ENCODE data around the gene LMCD1. TPM values are rescaled to one million over a fixed set of nuclear protein-coding genes. Genes with fewer than 3 reads are reported as not detected.

Gene LMCD1
- total and polyA plus RNA-seq, 2 of the 8 experiments (the other 6 are each of a cell fraction or from before 2014, with no cell fraction given), result 12.3 to 26.5 TPM

DNA sequence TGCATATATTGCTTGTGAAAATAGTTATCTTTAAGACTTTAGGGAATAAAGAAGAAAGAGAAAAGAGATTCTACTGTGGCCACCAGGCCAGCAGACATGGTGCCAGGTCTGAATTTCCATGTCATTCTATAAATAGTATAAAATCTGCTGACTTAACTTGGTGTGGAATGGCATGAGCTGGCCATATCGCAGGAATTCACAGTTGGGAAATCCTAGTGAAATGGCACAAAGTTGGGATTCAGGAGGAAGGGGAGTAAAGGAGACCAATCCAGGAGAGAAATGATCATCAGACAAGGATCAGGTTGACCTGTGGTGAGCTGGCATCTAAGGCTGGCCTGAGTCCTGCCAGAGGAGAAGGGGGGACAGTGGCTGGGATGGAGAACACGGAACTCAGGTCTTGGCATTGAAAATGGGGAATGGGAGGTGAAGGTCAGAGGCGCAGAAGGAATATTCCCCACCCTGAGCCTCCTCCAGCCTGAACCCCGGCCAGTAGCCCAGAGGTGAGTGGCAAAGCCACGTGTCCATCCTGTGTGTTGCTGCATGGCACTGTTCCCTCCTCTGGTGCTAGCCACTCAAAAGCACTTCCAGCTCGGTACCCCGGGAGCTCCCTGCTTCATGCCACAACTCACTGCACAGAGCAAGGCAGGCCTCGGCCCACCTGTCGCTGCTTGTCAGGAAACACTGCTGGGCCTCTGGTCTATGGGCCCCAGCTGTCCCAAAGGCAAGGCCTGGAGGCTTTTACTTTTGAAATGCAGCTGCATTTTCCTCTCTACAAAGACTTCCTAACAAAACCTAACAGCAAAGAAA lies 91.6 kb downstream of the LMCD1 start:
- no peaks in the 10 kb centered on the region for H3K79me1 ChIP-seq (ENCODE audit: low read depth, low read length)
- H3K18ac ChIP-seq (ENCODE audit: extremely low read depth, low read length), result no peak overlapping the region
- no peak overlapping the region for H2BK20ac ChIP-seq (ENCODE audit: low read length)
- no peak overlapping the region for H3K14ac ChIP-seq (ENCODE audit: insufficient read length)
- no peak overlapping the region for H4K5ac ChIP-seq (ENCODE audit: insufficient read length, low read depth, low read length)
- no peaks in the 10 kb centered on the region for H3K27me3 ChIP-seq (replicated peaks in 1 of 4; ENCODE audit: control insufficient read depth in 3 of 4, extremely low read depth in 1 of 4, insufficient read depth in 3 of 4, low read length in 3 of 4)
- no peaks in the 10 kb centered on the region for H3K23me2 ChIP-seq (ENCODE audit: low read depth, low read length)
- peak in 1 of 2 experiments; percentile 44 for DNase-seq (ENCODE audit: low read depth in 1 of 2, low spot score in 2 of 2)
- H2BK5ac ChIP-seq (ENCODE audit: low read depth, low read length), result no peak overlapping the region
- no peaks in the 10 kb centered on the region for H3K9me3 ChIP-seq (ENCODE audit: insufficient read depth in 2 of 2, low read depth in 1 of 2, low read length in 1 of 2)
- no peak overlapping the region for H3K56ac ChIP-seq (replicated peaks; ENCODE audit: insufficient read length, low read depth, low read length)
- H4K20me1 ChIP-seq (replicated peaks in 1 of 2; ENCODE audit: control insufficient read depth in 1 of 2, insufficient read depth in 2 of 2, low read length in 2 of 2), result peaks cover 0 to 1% of the 10 kb centered on the region in 2 experiments
- H3K27ac ChIP-seq (ENCODE audit: low read depth, low read length), result no peak overlapping the region
- no peak overlapping the region for H4K91ac ChIP-seq (replicated peaks; ENCODE audit: insufficient read length, low read length)
- no peak overlapping the region for H2BK15ac ChIP-seq (ENCODE audit: low read length)
- H2BK12ac ChIP-seq (ENCODE audit: low read depth, low read length), result no peak overlapping the region
- no peaks in the 10 kb centered on the region for H3K79me2 ChIP-seq (ENCODE audit: control insufficient read depth in 1 of 2, insufficient read depth in 2 of 2, low read length in 2 of 2)
- H3K4me3 ChIP-seq (ENCODE audit: extremely low read depth in 1 of 4, insufficient read depth in 2 of 4, low read depth in 3 of 4, low read length in 4 of 4), result no peak overlapping the region
- no peak overlapping the region for H3K23ac ChIP-seq (ENCODE audit: insufficient read length)
- no peak overlapping the region for H2BK120ac ChIP-seq (replicated peaks; ENCODE audit: low read depth, low read length)
- no peak overlapping the region for H2AFZ ChIP-seq (ENCODE audit: low read length)
- no peak overlapping the region for H3K4me2 ChIP-seq (ENCODE audit: insufficient read depth in 1 of 2, low read depth in 2 of 2, low read length in 2 of 2)
- H3K4ac ChIP-seq (replicated peaks; ENCODE audit: insufficient read length, low read depth, low read length), result no peak overlapping the region
- no peak overlapping the region for H2AK5ac ChIP-seq (ENCODE audit: low read depth, low read length)
- no peak overlapping the region for H4K8ac ChIP-seq (ENCODE audit: extremely low read depth, insufficient read depth, low read length)
- no peaks in the 10 kb centered on the region for H3K4me1 ChIP-seq (replicated peaks in 1 of 4; ENCODE audit: control insufficient read depth in 3 of 4, insufficient read depth in 4 of 4, low read length in 3 of 4)
- no peaks in the 10 kb centered on the region for H3K36me3 ChIP-seq (ENCODE audit: control insufficient read depth in 2 of 4, insufficient read depth in 4 of 4, low read length in 3 of 4)
- WGBS, 2 experiments (ENCODE audit: extremely low coverage in 1 of 2, insufficient coverage in 1 of 2, insufficient read length in 1 of 2, insufficient replicate concordance in 2 of 2, low coverage in 1 of 2, low lambda C conversion rate in 2 of 2, missing lambda C conversion rate in 1 of 2), result 91% methylated on average over 9 of the region's 9 CpGs; no CpG with 5 or more reads in 1 of the 2 experiments
- POLR2A ChIA-PET (ENCODE audit: partially characterized antibody), result interaction anchor here (1.3 kb wide), 1 partner anchor 37 kb away, joined by 4 read pairs; no protein-coding TSS in a partner anchor
- no peak for FAIRE-seq
- CTCF ChIA-PET (ENCODE audit: partially characterized antibody), result interaction anchor here (1.3 to 2.5 kb wide), 2 partner anchors 27 to 150 kb away, joined by 3 to 11 read pairs; no protein-coding TSS in a partner anchor
- no peak overlapping the region for H3K9ac ChIP-seq (replicated peaks in 1 of 4; ENCODE audit: extremely low read depth in 1 of 4, low read depth in 3 of 4, low read length in 3 of 4)
- TF ChIP-seq HDAC6 (IDR thresholded peaks at IDR 0.05; ENCODE audit: low read depth, low read length) (no peak), SIRT6 (IDR thresholded peaks at IDR 0.05; ENCODE audit: low read length) (no peak), KDM5A (IDR thresholded peaks at IDR 0.05; ENCODE audit: low read length) (no peak), TAF7 (optimal IDR thresholded peaks at IDR 0.05; ENCODE audit: borderline replicate concordance, low read depth, low read length) (no peak), MAFK (IDR thresholded peaks at IDR 0.05; ENCODE audit: low read depth, low read length) (no peak), JUND (IDR thresholded peaks at IDR 0.05; ENCODE audit: low read length) (no peak), BACH1 (IDR thresholded peaks at IDR 0.05; ENCODE audit: low read length) (no peak)
- TF ChIP-seq, protein P1, sequence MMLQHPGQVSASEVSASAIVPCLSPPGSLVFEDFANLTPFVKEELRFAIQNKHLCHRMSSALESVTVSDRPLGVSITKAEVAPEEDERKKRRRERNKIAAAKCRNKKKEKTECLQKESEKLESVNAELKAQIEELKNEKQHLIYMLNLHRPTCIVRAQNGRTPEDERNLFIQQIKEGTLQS (IDR thresholded peaks at IDR 0.05; ENCODE audit: insufficient read depth, low read depth, low read length), result no peak
- TF ChIP-seq, protein P2, sequence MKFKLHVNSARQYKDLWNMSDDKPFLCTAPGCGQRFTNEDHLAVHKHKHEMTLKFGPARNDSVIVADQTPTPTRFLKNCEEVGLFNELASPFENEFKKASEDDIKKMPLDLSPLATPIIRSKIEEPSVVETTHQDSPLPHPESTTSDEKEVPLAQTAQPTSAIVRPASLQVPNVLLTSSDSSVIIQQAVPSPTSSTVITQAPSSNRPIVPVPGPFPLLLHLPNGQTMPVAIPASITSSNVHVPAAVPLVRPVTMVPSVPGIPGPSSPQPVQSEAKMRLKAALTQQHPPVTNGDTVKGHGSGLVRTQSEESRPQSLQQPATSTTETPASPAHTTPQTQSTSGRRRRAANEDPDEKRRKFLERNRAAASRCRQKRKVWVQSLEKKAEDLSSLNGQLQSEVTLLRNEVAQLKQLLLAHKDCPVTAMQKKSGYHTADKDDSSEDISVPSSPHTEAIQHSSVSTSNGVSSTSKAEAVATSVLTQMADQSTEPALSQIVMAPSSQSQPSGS (IDR thresholded peaks at IDR 0.05; ENCODE audit: low read length), result no peak
- TF ChIP-seq, protein P3, sequence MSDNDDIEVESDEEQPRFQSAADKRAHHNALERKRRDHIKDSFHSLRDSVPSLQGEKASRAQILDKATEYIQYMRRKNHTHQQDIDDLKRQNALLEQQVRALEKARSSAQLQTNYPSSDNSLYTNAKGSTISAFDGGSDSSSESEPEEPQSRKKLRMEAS (IDR thresholded peaks at IDR 0.05), result no peak

All from H1 (cell line).